ENCODE measurements around the gene HIVEP3. TPM values are rescaled to one million over a fixed set of nuclear protein-coding genes. Genes with fewer than 3 reads are reported as not detected.

Gene HIVEP3
- total and polyA plus RNA-seq, 2 donors (not counting 1 experiment from before 2014, with no cell fraction given): 2.0 to 5.1 TPM

- H4K20me1 ChIP-seq (ENCODE audit: control insufficient read depth, insufficient read depth, low read length, poor library complexity, severe bottlenecking): no peaks in the 10 kb centered on the region
- H3K36me3 ChIP-seq (replicated peaks in 1 of 2; ENCODE audit: control extremely low read depth in 1 of 2, control insufficient read depth in 1 of 2, extremely low read depth in 1 of 2, insufficient read depth in 2 of 2, low read length in 1 of 2): no peaks in the 10 kb centered on the region
- ATAC-seq (ENCODE audit: low read depth): no peak
- H3K4me3 ChIP-seq (ENCODE audit: control extremely low read depth in 1 of 5, extremely low read depth in 1 of 5, insufficient read depth in 1 of 5, low read depth in 2 of 5, low read length in 4 of 5): no peak overlapping the region
- WGBS (ENCODE audit: insufficient coverage): 100% methylated on average over 2 of the region's 11 CpGs
- POLR2A ChIA-PET: no interaction called here
- Mint-ChIP-seq H3K9me3 (ENCODE audit: insufficient read depth) (no peaks in the 10 kb centered on the region), H3K27ac (no peak overlapping the region), H3K4me3 (no peak overlapping the region), H3K27me3 (peaks cover under 1% of the 10 kb centered on the region), H3K4me1 (peaks cover 4% of the 10 kb centered on the region)
- no peak for TF ChIP-seq EZH2 (IDR thresholded peaks at IDR 0.05; ENCODE audit: borderline replicate concordance, insufficient read depth, low read depth, low read length, poor library complexity, severe bottlenecking)
- TF ChIP-seq CTCF (IDR thresholded peaks at IDR 0.05): no peak
- no peak overlapping the region for H3K9ac ChIP-seq (ENCODE audit: low read length)
- H3K9me3 ChIP-seq (ENCODE audit: control extremely low read depth in 1 of 3, control insufficient read depth in 2 of 3, insufficient read depth in 1 of 3, low read length in 2 of 3): peaks cover 0 to 2% (median 0%) of the 10 kb centered on the region in 3 donors
- intact Hi-C loops (cut with micrococcal nuclease): no loop called here
- DNase-seq: no peak
- no peaks in the 10 kb centered on the region for H3K27me3 ChIP-seq (replicated peaks in 1 of 4; ENCODE audit: control extremely low read depth in 1 of 4, control insufficient read depth in 3 of 4, insufficient read depth in 4 of 4, low read length in 3 of 4)
- H2AFZ ChIP-seq (ENCODE audit: insufficient read depth, low read depth, low read length, poor library complexity, severe bottlenecking): no peak overlapping the region
- no peaks in the 10 kb centered on the region for H3K4me1 ChIP-seq (ENCODE audit: control insufficient read depth in 2 of 2, insufficient read depth in 2 of 2, low read length in 2 of 2)
- CTCF ChIA-PET: no interaction called here
- H3K79me2 ChIP-seq (ENCODE audit: control insufficient read depth, insufficient read depth, low read length): no peaks in the 10 kb centered on the region
- H3K27ac ChIP-seq (ENCODE audit: low read length in 2 of 2): no peak overlapping the region
- H3K4me2 ChIP-seq (replicated peaks; ENCODE audit: low read depth, low read length, poor library complexity, severe bottlenecking): no peak overlapping the region
Measured at GRCh38 chr1:41842993-41843755, 75.5 kb downstream of the HIVEP3 start.

GRCh38 chr1:41842326-41842725, 76.4 kb downstream of the HIVEP3 start:
- Mint-ChIP-seq H3K9me3 (ENCODE audit: insufficient read depth) (no peaks in the 10 kb centered on the region), H3K27ac (no peak overlapping the region), H3K4me1 (peaks cover 4% of the 10 kb centered on the region), H3K27me3 (no peaks in the 10 kb centered on the region), H3K4me3 (no peak overlapping the region)
- H3K4me1 ChIP-seq (ENCODE audit: control insufficient read depth in 2 of 2, insufficient read depth in 2 of 2, low read length in 2 of 2): no peaks in the 10 kb centered on the region
- H3K36me3 ChIP-seq (replicated peaks in 1 of 2; ENCODE audit: control extremely low read depth in 1 of 2, control insufficient read depth in 1 of 2, extremely low read depth in 1 of 2, insufficient read depth in 2 of 2, low read length in 1 of 2): no peaks in the 10 kb centered on the region
- no peak overlapping the region for H3K9ac ChIP-seq (ENCODE audit: low read length)
- H3K79me2 ChIP-seq (ENCODE audit: control insufficient read depth, insufficient read depth, low read length): no peaks in the 10 kb centered on the region
- H3K4me3 ChIP-seq (ENCODE audit: control extremely low read depth in 1 of 5, extremely low read depth in 1 of 5, insufficient read depth in 1 of 5, low read depth in 2 of 5, low read length in 4 of 5): no peak overlapping the region
- H3K4me2 ChIP-seq (replicated peaks; ENCODE audit: low read depth, low read length, poor library complexity, severe bottlenecking): no peak overlapping the region
- ATAC-seq (ENCODE audit: low read depth) (no peak), DNase-seq (no peak)
- TF ChIP-seq EZH2 (IDR thresholded peaks at IDR 0.05; ENCODE audit: borderline replicate concordance, insufficient read depth, low read depth, low read length, poor library complexity, severe bottlenecking): no peak
- TF ChIP-seq CTCF (IDR thresholded peaks at IDR 0.05): no peak
- ChIA-PET POLR2A (no interaction called here), CTCF (interaction anchor here (0.6 kb wide), 1 partner anchor 160 kb away, joined by 3 read pairs; no protein-coding TSS in a partner anchor)
- H4K20me1 ChIP-seq (ENCODE audit: control insufficient read depth, insufficient read depth, low read length, poor library complexity, severe bottlenecking): no peaks in the 10 kb centered on the region
- 73% methylated on average over 1 of the region's 2 CpGs for WGBS (ENCODE audit: insufficient coverage)
- peaks cover 0 to 2% (median 0%) of the 10 kb centered on the region in 3 donors for H3K9me3 ChIP-seq (ENCODE audit: control extremely low read depth in 1 of 3, control insufficient read depth in 2 of 3, insufficient read depth in 1 of 3, low read length in 2 of 3)
- H3K27ac ChIP-seq (ENCODE audit: low read length in 2 of 2): no peak overlapping the region
- no peaks in the 10 kb centered on the region for H3K27me3 ChIP-seq (replicated peaks in 1 of 4; ENCODE audit: control extremely low read depth in 1 of 4, control insufficient read depth in 3 of 4, insufficient read depth in 4 of 4, low read length in 3 of 4)
- intact Hi-C loops (cut with micrococcal nuclease): no loop called here
- H2AFZ ChIP-seq (ENCODE audit: insufficient read depth, low read depth, low read length, poor library complexity, severe bottlenecking): no peak overlapping the region
